ENCODE results near the gene DAPK2. TPM values are rescaled to one million over a fixed set of nuclear protein-coding genes. Genes with fewer than 3 reads are reported as not detected.
"Not testable (repeated sequence)": the region's sequence is repeated elsewhere in the genome, so short reads cannot be mapped to it uniquely, and the experiment has no call there.

DAPK2 gene
- 10 to 100 TPM; 19.2 to 27.5 (median 21.7) TPM for polyA plus RNA-seq (ENCODE audit: insufficient read depth in 1 of 5, insufficient read length in 5 of 5, low replicate concordance in 1 of 5)
- long read RNA-seq, donor 1, transcript DAPK2-202 (12 exons, 1,741 nt), result major isoform, 6 of 6 reads
- long read RNA-seq, donor 1, partial matches to known transcripts, result 0 of 6 reads
- long read RNA-seq, donor 1, other reads (novel, unspliced or antisense), result 0 of 6 reads
- long read RNA-seq, donor 2, partial matches to known transcripts, result 0 of 2 reads
- long read RNA-seq, donor 2, other reads (novel, unspliced or antisense), result 0 of 2 reads
- long read RNA-seq, donor 3, partial matches to known transcripts, result 0 of 2 reads
- long read RNA-seq, donor 3, other reads (novel, unspliced or antisense), result 0 of 2 reads
- long read RNA-seq, donor 4, partial matches to known transcripts, result 0 of 1 reads
- long read RNA-seq, donor 4, other reads (novel, unspliced or antisense), result 0 of 1 reads
- long read RNA-seq, donor 5, partial matches to known transcripts, result 5 of 6 reads
- long read RNA-seq, donor 5, other reads (novel, unspliced or antisense), result 0 of 6 reads
- long read RNA-seq, donor 6, transcript DAPK2-202 (12 exons, 1,741 nt), result major isoform, 5 of 5 reads
- long read RNA-seq, donor 6, partial matches to known transcripts, result 0 of 5 reads
- long read RNA-seq, donor 6, other reads (novel, unspliced or antisense), result 0 of 5 reads
- long read RNA-seq, donor 7, result 0 reads
- long read RNA-seq, donor 8, partial matches to known transcripts, result 0 of 1 reads
- long read RNA-seq, donor 8, other reads (novel, unspliced or antisense), result 0 of 1 reads

- peak; percentile 65 for DNase-seq
These were observed at the start of gene DAPK2 for GRCh38 chr15:64046421-64047153. TSS of gene DAPK2 (minus strand) at chr15:64046485. CDS start at chr15:64040261, 6,224 bp downstream.

- no peak for DNase-seq
These were observed 49.1 kb upstream of the DAPK2 start for GRCh38 chr15:64095431-64095794.

GRCh38 chr15:64093627-64094417 is 47.5 kb upstream of the DAPK2 start, which contains the start of gene CIAO2A:
TSS of gene CIAO2A (minus strand) at chr15:64093838. CDS start at chr15:64093768, 70 bp downstream.
- peak; percentile 94 to 96 for DNase-seq

GRCh38 chr15:64092864-64093626 is 46.8 kb upstream of the DAPK2 start:
- DNase-seq, result peak; percentile 36 to 46

GRCh38 chr15:64092075-64092820 is 46.0 kb upstream of the DAPK2 start:
- no peak for DNase-seq

- DNase-seq, result no peak
These were observed 44.2 kb upstream of the DAPK2 start for GRCh38 chr15:64090527-64090926.

- DNase-seq, result no peak
These were observed 43.4 kb upstream of the DAPK2 start for GRCh38 chr15:64089543-64090280.

GRCh38 chr15:64082757-64083156 is 36.5 kb upstream of the DAPK2 start:
- DNase-seq, result no peak

- DNase-seq, result not testable (repeated sequence)
These were observed 27.2 kb upstream of the DAPK2 start for GRCh38 chr15:64073496-64073895.

GRCh38 chr15:64072812-64073211 is 26.5 kb upstream of the DAPK2 start:
- DNase-seq, result no peak

- no peak for DNase-seq
These were observed 25.9 kb upstream of the DAPK2 start for GRCh38 chr15:64071931-64072765.

- no peak for DNase-seq
These were observed 24.9 kb upstream of the DAPK2 start for GRCh38 chr15:64070965-64071851.

- no peak for DNase-seq
These were observed 23.8 kb upstream of the DAPK2 start for GRCh38 chr15:64070106-64070505.

GRCh38 chr15:64068133-64068532 is 21.8 kb upstream of the DAPK2 start:
- DNase-seq, result no peak

GRCh38 chr15:64067564-64068030 is 21.3 kb upstream of the DAPK2 start:
- peak; percentile 49 to 64 for DNase-seq

- no peak for DNase-seq
These were observed 20.2 kb upstream of the DAPK2 start for GRCh38 chr15:64066451-64066850.

- no peak for DNase-seq
These were observed 14.4 kb upstream of the DAPK2 start for GRCh38 chr15:64060716-64061115.
